K562 (cell line): ENCODE results near the gene DGKA.

Experiments
- CTCF ChIP-seq, 3 experiments: IDR thresholded peaks in 2 of 3; conservative IDR thresholded peaks in 1 of 3; 2 replicates each; pipeline ENCODE4 v1.5.1; 2011 to 2012; ENCODE audit warnings: low read length in 3 of 3, mild to moderate bottlenecking in 3 of 3, control low read depth in 2 of 3, improper control_type of control experiment in 1 of 3, inconsistent platforms in 1 of 3, low read depth in 1 of 3, mixed read lengths in 1 of 3, moderate library complexity in 1 of 3; ENCODE audit not compliant: insufficient read depth in 2 of 3
- PRMT5 ChIP-seq: sonication (generic); formaldehyde crosslinking; IDR thresholded peaks from 2 replicates; pipeline ENCODE4 v1.5.0; 2020; ENCODE audit warnings: missing genetic modification reagents
- RFX5 ChIP-seq: IDR thresholded peaks from 2 replicates; pipeline ENCODE4 v1.6.1; 2011; ENCODE audit warnings: low read depth, mild to moderate bottlenecking, improper control_type of control experiment, low read length
- ZNF253 ChIP-seq: fragments of 250-450 bp; sonication (Bioruptor Pico); conservative IDR thresholded peaks from 2 replicates; pipeline ENCODE4 v1.6.1; 2021; ENCODE audit warnings: mild to moderate bottlenecking
- ZNF449 ChIP-seq: fragments of 250-450 bp; sonication (Bioruptor Pico); IDR thresholded peaks from 2 replicates; pipeline ENCODE4 v1.8.0; 2022; ENCODE audit warnings: moderate library complexity, mild to moderate bottlenecking, inconsistent platforms
- TF ChIP-seq, protein P1 (sequence below): conservative IDR thresholded peaks from 2 replicates; pipeline ENCODE4 v1.6.1; 2011; ENCODE audit warnings: low read depth, mild to moderate bottlenecking, low read length; ENCODE audit not compliant: control insufficient read depth
- TF ChIP-seq, protein P2 (sequence below): sonication (generic); formaldehyde crosslinking; IDR thresholded peaks from 2 replicates; pipeline ENCODE4 v1.8.1; 2022; ENCODE audit warnings: missing genetic modification reagents
- TF ChIP-seq, protein P3 (sequence below): sonication (generic); formaldehyde crosslinking; IDR thresholded peaks from 2 replicates; pipeline ENCODE4 v1.5.0; 2020; ENCODE audit warnings: missing genetic modification reagents

GRCh38 chr12:55931780-55932550 is 1.0 kb downstream of the DGKA start:
- TF ChIP-seq, protein P1, sequence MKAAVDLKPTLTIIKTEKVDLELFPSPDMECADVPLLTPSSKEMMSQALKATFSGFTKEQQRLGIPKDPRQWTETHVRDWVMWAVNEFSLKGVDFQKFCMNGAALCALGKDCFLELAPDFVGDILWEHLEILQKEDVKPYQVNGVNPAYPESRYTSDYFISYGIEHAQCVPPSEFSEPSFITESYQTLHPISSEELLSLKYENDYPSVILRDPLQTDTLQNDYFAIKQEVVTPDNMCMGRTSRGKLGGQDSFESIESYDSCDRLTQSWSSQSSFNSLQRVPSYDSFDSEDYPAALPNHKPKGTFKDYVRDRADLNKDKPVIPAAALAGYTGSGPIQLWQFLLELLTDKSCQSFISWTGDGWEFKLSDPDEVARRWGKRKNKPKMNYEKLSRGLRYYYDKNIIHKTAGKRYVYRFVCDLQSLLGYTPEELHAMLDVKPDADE = no peak
- TF ChIP-seq, protein P2, sequence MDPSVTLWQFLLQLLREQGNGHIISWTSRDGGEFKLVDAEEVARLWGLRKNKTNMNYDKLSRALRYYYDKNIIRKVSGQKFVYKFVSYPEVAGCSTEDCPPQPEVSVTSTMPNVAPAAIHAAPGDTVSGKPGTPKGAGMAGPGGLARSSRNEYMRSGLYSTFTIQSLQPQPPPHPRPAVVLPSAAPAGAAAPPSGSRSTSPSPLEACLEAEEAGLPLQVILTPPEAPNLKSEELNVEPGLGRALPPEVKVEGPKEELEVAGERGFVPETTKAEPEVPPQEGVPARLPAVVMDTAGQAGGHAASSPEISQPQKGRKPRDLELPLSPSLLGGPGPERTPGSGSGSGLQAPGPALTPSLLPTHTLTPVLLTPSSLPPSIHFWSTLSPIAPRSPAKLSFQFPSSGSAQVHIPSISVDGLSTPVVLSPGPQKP (CRISPR knock-in tag) = no peak
- no peak for TF ChIP-seq ZNF449 (CRISPR knock-in tag)
- TF ChIP-seq PRMT5 (CRISPR knock-in tag) = no peak
- no peak for TF ChIP-seq RFX5
- no peak for TF ChIP-seq ZNF253 (CRISPR knock-in tag)
- no peak for TF ChIP-seq CTCF (IDR thresholded peaks at IDR 0.05 in 2 of 3, conservative IDR thresholded peaks at IDR 0.05 in 1 of 3; ENCODE audit: insufficient read depth in 2 of 3, low read depth in 1 of 3, low read length in 3 of 3)
- TF ChIP-seq, protein P3, sequence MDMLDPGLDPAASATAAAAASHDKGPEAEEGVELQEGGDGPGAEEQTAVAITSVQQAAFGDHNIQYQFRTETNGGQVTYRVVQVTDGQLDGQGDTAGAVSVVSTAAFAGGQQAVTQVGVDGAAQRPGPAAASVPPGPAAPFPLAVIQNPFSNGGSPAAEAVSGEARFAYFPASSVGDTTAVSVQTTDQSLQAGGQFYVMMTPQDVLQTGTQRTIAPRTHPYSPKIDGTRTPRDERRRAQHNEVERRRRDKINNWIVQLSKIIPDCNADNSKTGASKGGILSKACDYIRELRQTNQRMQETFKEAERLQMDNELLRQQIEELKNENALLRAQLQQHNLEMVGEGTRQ = no peak
